Hepatocyte (in vitro differentiated cells): ENCODE data around the gene NKX1-1.

Experiments
- CTCF ChIP-seq: fragments of 200-600 bp; sonication (generic); IDR thresholded peaks from 2 replicates; pipeline ENCODE4 v1.5.1; 2016; ENCODE audit warnings: antibody characterized with exemption, mild to moderate bottlenecking; ENCODE audit not compliant: poor library complexity
- EZH2 ChIP-seq: fragments of 200-600 bp; sonication (generic); IDR thresholded peaks from 2 replicates; pipeline ENCODE4 v1.6.1; 2016; ENCODE audit warnings: antibody characterized with exemption, mild to moderate bottlenecking, borderline replicate concordance
- EZH2phosphoT487 ChIP-seq: fragments of 200-600 bp; sonication (generic); IDR thresholded peaks from one replicate; pipeline ENCODE4 v1.6.1; 2018; ENCODE audit warnings: antibody characterized with exemption, mild to moderate bottlenecking, low read depth, moderate library complexity; ENCODE audit not compliant: unreplicated experiment, severe bottlenecking

GRCh38 chr4:1359976-1360375 lies 46.3 kb downstream of the NKX1-1 start:
- TF ChIP-seq CTCF (no peak), EZH2phosphoT487 (no peak), EZH2 (no peak)
